ENCODE results near the gene CHMP1A. TPM values are rescaled to one million over a fixed set of nuclear protein-coding genes. Genes with fewer than 3 reads are reported as not detected.

The CHMP1A gene
- total and polyA plus RNA-seq, 2 of the 8 experiments (the other 6 are each of a cell fraction or from before 2014, with no cell fraction given) = 64.4 to 75.8 TPM

DNA sequence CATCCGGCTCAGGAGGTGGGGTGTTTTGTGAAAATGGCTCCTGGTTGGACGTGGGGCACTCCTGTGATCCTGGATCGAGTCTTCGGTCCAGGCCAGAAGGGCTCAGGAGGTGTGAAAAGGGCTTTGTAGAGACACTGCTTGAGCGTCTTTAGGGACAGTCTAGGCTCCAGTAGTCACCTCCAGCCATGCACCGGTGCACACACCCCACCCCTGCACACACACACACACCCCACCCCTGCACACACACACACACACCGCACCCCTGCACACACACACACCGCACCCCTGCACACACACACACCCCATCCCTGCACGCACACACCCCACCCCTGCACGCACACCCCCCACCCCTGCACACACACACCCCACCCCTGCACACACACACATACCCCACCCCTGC, 19.1 kb downstream of the CHMP1A start (continued):
- TF ChIP-seq MAX (IDR thresholded peaks at IDR 0.05) (no peak), RFX5 (IDR thresholded peaks at IDR 0.05; ENCODE audit: borderline replicate concordance, low read depth, low read length) (no peak), RNF2 (IDR thresholded peaks at IDR 0.05; ENCODE audit: borderline replicate concordance, low read depth, low read length, missing control alignments, poor library complexity, severe bottlenecking) (no peak)
- TF ChIP-seq, protein P1, sequence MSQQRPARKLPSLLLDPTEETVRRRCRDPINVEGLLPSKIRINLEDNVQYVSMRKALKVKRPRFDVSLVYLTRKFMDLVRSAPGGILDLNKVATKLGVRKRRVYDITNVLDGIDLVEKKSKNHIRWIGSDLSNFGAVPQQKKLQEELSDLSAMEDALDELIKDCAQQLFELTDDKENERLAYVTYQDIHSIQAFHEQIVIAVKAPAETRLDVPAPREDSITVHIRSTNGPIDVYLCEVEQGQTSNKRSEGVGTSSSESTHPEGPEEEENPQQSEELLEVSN (IDR thresholded peaks at IDR 0.05) = no peak

All from H1 (cell line).